Activated CD4-positive, alpha-beta T cell treated with anti-CD3 and anti-CD28 coated beads for 24 hours (primary cell): ENCODE measurements around the gene IRX2.

Experiments
- DNase-seq, 2 donors: peaks; one replicate each; pipeline ENCODE4 v3.0.0-alpha.2; 2020; ENCODE audit warnings: low read depth in 2 of 2

The IRX2 gene

GRCh38 chr5:2697041-2697440 is 54.4 kb downstream of the IRX2 start:
- DNase-seq: no peak
